ENCODE results near the gene GTF2IRD1. TPM values are rescaled to one million over a fixed set of nuclear protein-coding genes. Genes with fewer than 3 reads are reported as not detected.
A peak's percentile ranks its signal among the peaks of the same experiment; 100 is the strongest.

The GTF2IRD1 gene
- total and polyA plus RNA-seq, 2 experiments from 2014 or later = 34.9 to 39.6 TPM

DNA sequence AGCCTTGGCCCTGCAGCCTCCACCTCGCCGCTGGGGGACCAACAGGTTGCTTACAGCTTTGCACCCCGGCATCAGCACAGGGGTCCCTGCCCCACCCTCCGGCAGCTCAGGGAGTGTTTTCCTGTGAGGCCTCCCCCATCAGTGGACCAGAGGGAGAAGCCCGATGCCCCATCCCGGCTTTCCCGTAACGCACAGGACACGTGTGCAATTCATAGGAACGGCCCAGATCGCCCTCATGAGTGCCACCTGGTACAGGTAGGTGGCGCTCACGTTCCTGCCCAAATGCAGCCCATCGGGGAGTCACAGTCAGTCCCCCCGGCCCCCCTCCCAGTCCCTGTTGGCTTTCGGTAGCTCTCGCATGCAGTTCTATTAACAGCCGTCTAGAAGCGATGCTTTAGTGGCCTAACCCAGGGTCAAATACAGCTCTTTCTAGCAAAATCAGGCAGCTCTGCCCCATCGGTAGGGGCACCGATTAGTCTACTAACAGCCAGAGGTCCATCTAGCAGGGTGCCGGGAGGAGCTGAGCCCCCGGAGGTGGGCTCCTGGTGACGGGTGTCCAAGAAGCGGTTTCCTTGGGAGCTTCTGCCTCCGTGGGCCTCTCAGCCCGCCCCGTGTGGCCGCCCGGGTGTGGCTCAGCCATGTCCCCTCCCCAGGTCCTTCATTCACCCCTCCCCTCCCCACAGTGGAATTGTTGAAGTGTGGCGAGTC is 48.4 kb upstream of the GTF2IRD1 start:
- no peak overlapping the region for H2AFZ ChIP-seq
- H3K4me1 ChIP-seq (ENCODE audit: insufficient read depth) = no peaks in the 10 kb centered on the region
- H3K27me3 ChIP-seq = no peaks in the 10 kb centered on the region
- H3K4me2 ChIP-seq = no peak overlapping the region
- no peak for TF ChIP-seq EZH2 (IDR thresholded peaks at IDR 0.05; ENCODE audit: borderline replicate concordance)
- peak; percentile 22 for TF ChIP-seq CTCF (IDR thresholded peaks at IDR 0.05; ENCODE audit: poor library complexity)
- WGBS (ENCODE audit: low lambda C conversion rate, missing lambda C conversion rate) = 84% methylated on average over 29 of the region's 31 CpGs
- H3K27ac ChIP-seq = no peak overlapping the region
- no peaks in the 10 kb centered on the region for H3K9me2 ChIP-seq (replicated peaks; ENCODE audit: insufficient read depth)
- no peaks in the 10 kb centered on the region for H3K36me3 ChIP-seq (replicated peaks; ENCODE audit: insufficient read depth, low read depth)
- DNase-seq (ENCODE audit: low spot score) = no peak
- no peaks in the 10 kb centered on the region for H3K79me2 ChIP-seq
- H3K4me3 ChIP-seq = no peak overlapping the region
- H3K9me3 ChIP-seq (ENCODE audit: low read depth) = no peaks in the 10 kb centered on the region
- no peaks in the 10 kb centered on the region for H4K20me1 ChIP-seq (ENCODE audit: insufficient read depth, poor library complexity, severe bottlenecking)

DNA sequence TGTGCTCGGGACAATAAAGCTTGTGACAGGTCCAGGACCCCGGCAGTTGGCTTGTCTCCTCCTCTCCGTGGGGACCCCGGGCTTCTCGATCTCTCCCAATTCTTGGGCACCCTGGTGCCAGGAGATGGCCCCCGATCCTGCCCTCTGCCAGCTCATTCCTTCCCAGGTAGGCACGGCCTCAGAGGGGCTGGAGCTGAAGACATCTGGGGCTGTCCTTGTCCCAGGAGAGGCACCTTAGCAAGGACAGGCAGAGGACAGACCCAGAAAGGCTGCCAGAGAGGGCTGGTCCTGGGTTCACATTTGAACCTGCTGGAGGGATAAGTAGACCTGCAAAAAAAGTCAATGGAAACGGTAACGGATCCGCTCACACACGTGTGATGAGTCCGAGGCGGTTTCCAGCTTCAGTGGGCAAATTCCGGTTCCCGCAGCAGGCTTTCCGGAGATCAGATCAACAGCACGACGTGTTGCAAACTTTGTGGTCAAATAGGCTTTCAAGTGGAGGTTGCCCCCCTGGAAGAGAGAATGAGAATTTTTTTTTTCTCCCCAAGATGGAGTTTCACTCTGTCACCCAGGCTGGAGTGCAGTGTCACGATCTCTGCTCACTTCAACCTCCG is 47.7 kb upstream of the GTF2IRD1 start:
- Histone ChIP-seq H3K27me3 (no peaks in the 10 kb centered on the region), H3K79me2 (no peaks in the 10 kb centered on the region), H3K4me1 (ENCODE audit: insufficient read depth) (no peaks in the 10 kb centered on the region), H3K4me3 (no peak overlapping the region), H3K9me3 (ENCODE audit: low read depth) (no peaks in the 10 kb centered on the region), H3K36me3 (replicated peaks; ENCODE audit: insufficient read depth, low read depth) (no peaks in the 10 kb centered on the region), H3K27ac (no peak overlapping the region), H3K4me2 (no peak overlapping the region), H2AFZ (no peak overlapping the region), H3K9me2 (replicated peaks; ENCODE audit: insufficient read depth) (no peaks in the 10 kb centered on the region), H4K20me1 (ENCODE audit: insufficient read depth, poor library complexity, severe bottlenecking) (no peaks in the 10 kb centered on the region)
- TF ChIP-seq EZH2 (IDR thresholded peaks at IDR 0.05; ENCODE audit: borderline replicate concordance) = no peak
- no peak for TF ChIP-seq CTCF (IDR thresholded peaks at IDR 0.05; ENCODE audit: poor library complexity)
- no peak for TF ChIP-seq EZH2phosphoT487 (IDR thresholded peaks at IDR 0.05; ENCODE audit: low read depth, severe bottlenecking, unreplicated experiment)
- DNase-seq (ENCODE audit: low spot score) = no peak
- whole genome bisulfite sequencing (ENCODE audit: low lambda C conversion rate, missing lambda C conversion rate) = 91% methylated on average over 20 of the region's 20 CpGs

DNA sequence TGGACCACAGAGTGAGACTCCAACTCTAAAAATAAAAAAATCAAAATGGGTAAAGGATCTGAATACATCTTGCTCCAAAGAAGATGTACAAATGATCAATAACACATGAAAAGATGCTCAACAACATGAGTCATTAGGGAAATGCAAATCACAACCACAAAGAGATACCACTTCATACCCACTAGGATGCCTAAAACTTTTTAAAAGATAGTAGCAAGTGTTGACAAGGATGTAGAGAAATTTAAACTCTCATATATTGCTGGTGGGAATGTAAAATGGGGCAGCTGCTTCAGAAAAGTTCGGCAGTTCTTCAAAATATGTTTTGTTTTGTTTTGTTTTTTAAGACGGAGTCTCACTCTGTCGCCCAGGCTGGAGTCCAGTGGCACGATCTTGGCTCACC is 45.7 kb upstream of the GTF2IRD1 start:
- no peak overlapping the region for H3K4me2 ChIP-seq
- no peak overlapping the region for H3K4me3 ChIP-seq
- TF ChIP-seq CTCF (IDR thresholded peaks at IDR 0.05; ENCODE audit: poor library complexity) = no peak
- no peak for TF ChIP-seq EZH2 (IDR thresholded peaks at IDR 0.05; ENCODE audit: borderline replicate concordance)
- TF ChIP-seq EZH2phosphoT487 (IDR thresholded peaks at IDR 0.05; ENCODE audit: low read depth, severe bottlenecking, unreplicated experiment) = no peak
- no peak overlapping the region for H2AFZ ChIP-seq
- no peaks in the 10 kb centered on the region for H3K9me3 ChIP-seq (ENCODE audit: low read depth)
- no peaks in the 10 kb centered on the region for H4K20me1 ChIP-seq (ENCODE audit: insufficient read depth, poor library complexity, severe bottlenecking)
- no peaks in the 10 kb centered on the region for H3K4me1 ChIP-seq (ENCODE audit: insufficient read depth)
- H3K27ac ChIP-seq = no peak overlapping the region
- H3K27me3 ChIP-seq = no peaks in the 10 kb centered on the region
- 75% methylated on average over 4 of the region's 4 CpGs for WGBS (ENCODE audit: low lambda C conversion rate, missing lambda C conversion rate)
- no peaks in the 10 kb centered on the region for H3K79me2 ChIP-seq
- no peaks in the 10 kb centered on the region for H3K36me3 ChIP-seq (replicated peaks; ENCODE audit: insufficient read depth, low read depth)
- H3K9me2 ChIP-seq (replicated peaks; ENCODE audit: insufficient read depth) = no peaks in the 10 kb centered on the region
- no peak for DNase-seq (ENCODE audit: low spot score)

Measured in hepatocyte (in vitro differentiated cells).